ENCODE results near the gene YEATS2.
"Not testable (repeated sequence)": the region's sequence is repeated elsewhere in the genome, so short reads cannot be mapped to it uniquely, and the experiment has no call there.

DNA sequence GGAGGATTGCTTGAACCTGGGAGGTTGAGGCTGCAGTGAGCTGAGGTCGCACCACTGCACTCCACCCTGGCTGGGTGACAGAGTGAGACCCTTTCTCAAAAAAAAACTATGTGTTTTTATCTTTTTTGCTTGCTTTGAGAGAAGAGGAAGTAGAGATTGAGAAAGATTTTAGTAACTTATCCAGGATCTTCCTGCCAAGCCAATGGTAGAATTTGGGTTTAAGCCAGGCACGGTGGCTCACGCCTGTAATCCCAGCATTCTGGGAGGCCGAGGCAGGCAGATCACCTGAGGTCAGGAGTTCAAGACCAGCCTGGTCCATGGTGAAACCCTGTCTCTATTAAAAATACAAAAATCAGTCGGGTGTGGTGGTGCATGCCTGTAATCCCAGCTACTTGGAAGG lies 78.9 kb downstream of the YEATS2 start:
- not testable (repeated sequence) for TF ChIP-seq CTCF (conservative IDR thresholded peaks at IDR 0.05; ENCODE audit: low read length); EZH2phosphoT487 (IDR thresholded peaks at IDR 0.05; ENCODE audit: borderline replicate concordance)

Measured in Loucy (cell line).